HEK293T (cell line): Measurements from ENCODE around the gene PADI4.

Source experiments
- ARNT ChIP-seq: fragments of 450-650 bp; IDR thresholded peaks from 2 replicates; pipeline ENCODE4 v1.6.1; 2017; ENCODE audit warnings: mild to moderate bottlenecking
- TARDBP ChIP-seq: fragments of 450-650 bp; IDR thresholded peaks from 2 replicates; pipeline ENCODE4 v1.6.1; 2016

- TF ChIP-seq TARDBP, result no peak
- no peak for TF ChIP-seq ARNT
Observed at GRCh38 chr1:17292299-17293160, 15.5 kb upstream of the PADI4 start.
